ENCODE measurements around the gene WDR64.

GRCh38 chr1:241675983-241676382 is 23.9 kb downstream of the WDR64 start:
- TF ChIP-seq CTCF (IDR thresholded peaks at IDR 0.05; ENCODE audit: low read length) (no peak), EZH2 (IDR thresholded peaks at IDR 0.05; ENCODE audit: borderline replicate concordance, low read length) (no peak)
